ENCODE measurements around the gene CSMD2. TPM values are rescaled to one million over a fixed set of nuclear protein-coding genes. Genes with fewer than 3 reads are reported as not detected.

CSMD2 gene
- total and polyA plus RNA-seq, 2 of the 8 experiments (the other 6 are each of a cell fraction or from before 2014, with no cell fraction given): 7.0 to 14.7 TPM

GRCh38 chr1:33828059-33828458, 337.0 kb downstream of the CSMD2 start:
- H3K4ac ChIP-seq (replicated peaks; ENCODE audit: insufficient read length, low read depth, low read length): no peak overlapping the region
- H3K79me2 ChIP-seq (ENCODE audit: control insufficient read depth in 1 of 2, insufficient read depth in 2 of 2, low read length in 2 of 2): no peaks in the 10 kb centered on the region
- no peak overlapping the region for H2BK12ac ChIP-seq (ENCODE audit: low read depth, low read length)
- no peaks in the 10 kb centered on the region for H4K20me1 ChIP-seq (replicated peaks in 1 of 2; ENCODE audit: control insufficient read depth in 1 of 2, insufficient read depth in 2 of 2, low read length in 2 of 2)
- no peak overlapping the region for H3K9ac ChIP-seq (replicated peaks in 1 of 4; ENCODE audit: extremely low read depth in 1 of 4, low read depth in 3 of 4, low read length in 3 of 4)
- peaks cover 9 to 18% of the 10 kb centered on the region in 2 experiments; a peak in 3 of 4 replicates for H3K9me3 ChIP-seq (ENCODE audit: insufficient read depth in 2 of 2, low read depth in 1 of 2, low read length in 1 of 2)
- POLR2A ChIA-PET (ENCODE audit: partially characterized antibody): no interaction called here
- H3K27me3 ChIP-seq (replicated peaks in 1 of 4; ENCODE audit: control insufficient read depth in 3 of 4, extremely low read depth in 1 of 4, insufficient read depth in 3 of 4, low read length in 3 of 4): no peaks in the 10 kb centered on the region
- H2AK5ac ChIP-seq (ENCODE audit: low read depth, low read length): no peak overlapping the region
- no peak overlapping the region for H2BK20ac ChIP-seq (ENCODE audit: low read length)
- no peaks in the 10 kb centered on the region for H3K79me1 ChIP-seq (ENCODE audit: low read depth, low read length)
- no peaks in the 10 kb centered on the region for H3K4me1 ChIP-seq (replicated peaks in 1 of 4; ENCODE audit: control insufficient read depth in 3 of 4, insufficient read depth in 4 of 4, low read length in 3 of 4)
- no peak overlapping the region for H4K5ac ChIP-seq (ENCODE audit: insufficient read length, low read depth, low read length)
- H2BK120ac ChIP-seq (replicated peaks; ENCODE audit: low read depth, low read length): no peak overlapping the region
- H3K56ac ChIP-seq (replicated peaks; ENCODE audit: insufficient read length, low read depth, low read length): no peak overlapping the region
- CTCF ChIA-PET (ENCODE audit: partially characterized antibody): interaction anchor here (0.7 kb wide), 1 partner anchor 818 kb away, joined by 4 read pairs; no protein-coding TSS in a partner anchor
- no peak overlapping the region for H2AFZ ChIP-seq (ENCODE audit: low read length)
- no peak overlapping the region for H3K4me3 ChIP-seq (ENCODE audit: extremely low read depth in 1 of 4, insufficient read depth in 2 of 4, low read depth in 3 of 4, low read length in 4 of 4)
- H3K23ac ChIP-seq (ENCODE audit: insufficient read length): no peak overlapping the region
- no peak overlapping the region for H3K18ac ChIP-seq (ENCODE audit: extremely low read depth, low read length)
- no peak overlapping the region for H2BK15ac ChIP-seq (ENCODE audit: low read length)
- no peak for DNase-seq (ENCODE audit: low read depth in 1 of 2, low spot score in 2 of 2)
- no peak overlapping the region for H4K91ac ChIP-seq (replicated peaks; ENCODE audit: insufficient read length, low read length)
- H3K36me3 ChIP-seq (ENCODE audit: control insufficient read depth in 2 of 4, insufficient read depth in 4 of 4, low read length in 3 of 4): peaks cover 0 to 5% (median 0%) of the 10 kb centered on the region in 4 experiments; a peak in 1 of 8 replicates
- H3K14ac ChIP-seq (ENCODE audit: insufficient read length): no peak overlapping the region
- H3K23me2 ChIP-seq (ENCODE audit: low read depth, low read length): no peaks in the 10 kb centered on the region
- H2BK5ac ChIP-seq (ENCODE audit: low read depth, low read length): no peak overlapping the region
- no peak overlapping the region for H3K27ac ChIP-seq (ENCODE audit: low read depth, low read length)
- no peak overlapping the region for H3K4me2 ChIP-seq (ENCODE audit: insufficient read depth in 1 of 2, low read depth in 2 of 2, low read length in 2 of 2)
- FAIRE-seq: no peak
- WGBS, 2 experiments (ENCODE audit: extremely low coverage in 1 of 2, insufficient coverage in 1 of 2, insufficient read length in 1 of 2, insufficient replicate concordance in 2 of 2, low coverage in 1 of 2, low lambda C conversion rate in 2 of 2, missing lambda C conversion rate in 1 of 2): 55% methylated on average over 5 of the region's 5 CpGs; no CpG with 5 or more reads in 1 of the 2 experiments
- no peak overlapping the region for H4K8ac ChIP-seq (ENCODE audit: extremely low read depth, insufficient read depth, low read length)
- TF ChIP-seq POLR2A (IDR thresholded peaks at IDR 0.05; ENCODE audit: control extremely low read depth in 1 of 2, low read depth in 2 of 2, low read length in 2 of 2): no peak
- no peak for TF ChIP-seq SIX5 (IDR thresholded peaks at IDR 0.05; ENCODE audit: low read depth, low read length)
- TF ChIP-seq ATF2 (IDR thresholded peaks at IDR 0.05; ENCODE audit: low read length): no peak
- TF ChIP-seq TAF7 (optimal IDR thresholded peaks at IDR 0.05; ENCODE audit: borderline replicate concordance, low read depth, low read length): no peak
- TF ChIP-seq MAFK (IDR thresholded peaks at IDR 0.05; ENCODE audit: low read depth, low read length): no peak
- no peak for TF ChIP-seq CTBP2 (IDR thresholded peaks at IDR 0.05; ENCODE audit: borderline replicate concordance, insufficient read depth, insufficient read length, low read length)
- TF ChIP-seq KDM4A (IDR thresholded peaks at IDR 0.05; ENCODE audit: low read depth, low read length, severe bottlenecking): no peak
- TF ChIP-seq CBX8 (IDR thresholded peaks at IDR 0.05; ENCODE audit: borderline replicate concordance, low read depth, low read length): no peak
